Neutrophil (primary cell): Measurements from ENCODE around the gene PLXNA2.

Source experiments
- H3K27ac ChIP-seq: fragments of 200-600 bp; sonication (generic); 2 replicates; pipeline ENCODE4 v1.5.1; 2016; ENCODE audit warnings: mild to moderate bottlenecking, moderate library complexity
- H3K27me3 ChIP-seq: fragments of 200-600 bp; sonication (generic); 2 replicates; pipeline ENCODE4 v1.6.0; 2016; ENCODE audit warnings: mild to moderate bottlenecking
- H3K36me3 ChIP-seq: fragments of 200-600 bp; sonication (generic); 2 replicates; pipeline ENCODE4 v1.5.1; 2017
- H3K4me1 ChIP-seq, 2 experiments: fragments of 200-600 bp in 1 of 2; sonication (generic) in 1 of 2; 1 replicate in 1 of 2; 2 replicates in 1 of 2; pipeline versions ENCODE4 v1.5.1 to v1.6.1; 2013 to 2016; ENCODE audit warnings: low read depth in 1 of 2, low read length in 1 of 2, mild to moderate bottlenecking in 1 of 2, moderate library complexity in 1 of 2; ENCODE audit not compliant: control insufficient read depth in 1 of 2, insufficient read depth in 1 of 2
- H3K4me3 ChIP-seq, 2 experiments: fragments of 200-600 bp in 1 of 2; sonication (generic) in 1 of 2; 1 replicate in 1 of 2; 2 replicates in 1 of 2; pipeline ENCODE4 v1.5.1; 2013 to 2016; ENCODE audit warnings: low read depth in 1 of 2, low read length in 1 of 2, mild to moderate bottlenecking in 1 of 2, moderate library complexity in 1 of 2
- H3K9me3 ChIP-seq: fragments of 200-600 bp; sonication (generic); 2 replicates; pipeline ENCODE4 v1.5.1; 2016
- CTCF ChIP-seq: fragments of 200-600 bp; sonication (generic); IDR thresholded peaks from 2 replicates; pipeline ENCODE4 v1.5.1; 2016; ENCODE audit warnings: antibody characterized with exemption

Gene PLXNA2

GRCh38 chr1:208209286-208209685 is 34.9 kb downstream of the PLXNA2 start:
- H3K27ac ChIP-seq: no peak overlapping the region
- H3K4me1 ChIP-seq: no peaks in the 10 kb centered on the region
- TF ChIP-seq CTCF: no peak
- H3K27me3 ChIP-seq: peaks cover 32% of the 10 kb centered on the region
- H3K9me3 ChIP-seq: no peaks in the 10 kb centered on the region
- no peak overlapping the region for H3K4me3 ChIP-seq
- H3K36me3 ChIP-seq: no peaks in the 10 kb centered on the region

DNA sequence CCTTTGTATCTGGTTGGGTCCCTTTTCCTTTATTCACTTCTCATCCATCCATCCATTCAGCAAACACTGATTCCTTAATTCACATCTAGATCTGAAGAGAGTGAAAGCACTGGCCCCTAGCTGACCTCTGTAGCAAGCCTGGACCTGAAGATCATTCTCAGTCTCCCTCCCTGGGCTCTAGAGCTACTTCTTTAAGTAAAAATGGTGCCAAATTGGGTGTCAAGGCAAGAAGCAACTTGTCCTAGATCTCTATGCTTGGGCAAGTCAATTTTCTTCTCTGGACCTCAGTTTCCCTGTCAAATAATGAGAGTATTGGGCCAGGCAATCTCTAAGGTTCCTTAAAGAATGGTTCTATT is 36.1 kb downstream of the PLXNA2 start:
- H3K4me3 ChIP-seq: no peak overlapping the region
- H3K27ac ChIP-seq: no peak overlapping the region
- H3K4me1 ChIP-seq: no peaks in the 10 kb centered on the region
- TF ChIP-seq CTCF: no peak
- H3K27me3 ChIP-seq: peaks cover 38% of the 10 kb centered on the region
- no peaks in the 10 kb centered on the region for H3K36me3 ChIP-seq
- H3K9me3 ChIP-seq: no peaks in the 10 kb centered on the region

DNA sequence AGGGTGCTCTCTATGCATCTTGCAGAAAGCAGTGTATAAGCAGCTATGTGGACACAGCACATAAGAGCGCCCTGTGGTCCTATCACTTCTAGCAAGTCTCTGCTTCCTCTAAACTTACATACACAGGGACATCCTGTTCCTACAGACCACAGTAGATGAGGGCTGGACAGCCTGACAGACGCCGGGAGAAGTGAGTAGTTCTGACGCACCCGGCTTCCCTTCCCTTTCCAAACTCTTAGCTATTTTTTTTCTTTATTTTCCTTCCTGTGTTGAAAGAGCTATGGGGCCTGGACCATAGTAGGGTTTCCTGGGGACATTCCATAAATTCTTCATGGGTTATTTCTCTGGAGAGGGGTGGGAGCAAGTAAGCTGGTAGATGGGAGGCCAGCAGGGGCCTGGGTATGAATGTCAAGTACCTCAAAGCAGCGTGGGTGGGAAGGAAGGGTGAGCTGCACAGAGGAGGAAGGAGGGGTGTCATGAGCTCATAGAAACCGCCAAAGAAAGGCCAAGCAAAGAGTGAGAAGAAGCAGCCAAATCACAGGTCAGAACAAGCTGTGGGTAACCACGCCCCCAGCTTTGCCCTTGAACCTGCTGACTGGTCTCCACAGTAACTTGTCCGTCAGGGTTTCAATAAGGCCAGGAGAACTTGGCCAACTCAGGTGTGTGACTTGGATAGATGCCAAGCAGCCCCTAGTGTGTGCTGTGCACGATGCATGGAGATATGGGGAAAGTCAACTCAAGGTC is 36.6 kb downstream of the PLXNA2 start:
- Histone ChIP-seq H3K36me3 (no peaks in the 10 kb centered on the region), H3K27me3 (peaks cover 34% of the 10 kb centered on the region), H3K27ac (no peak overlapping the region), H3K4me3 (no peak overlapping the region), H3K9me3 (no peaks in the 10 kb centered on the region), H3K4me1 (no peaks in the 10 kb centered on the region)
- TF ChIP-seq CTCF: no peak

GRCh38 chr1:208206092-208206698 is 38.0 kb downstream of the PLXNA2 start:
- Histone ChIP-seq H3K4me3 (no peak overlapping the region), H3K36me3 (no peaks in the 10 kb centered on the region), H3K27me3 (peaks cover 21% of the 10 kb centered on the region), H3K9me3 (no peaks in the 10 kb centered on the region), H3K27ac (no peak overlapping the region), H3K4me1 (no peaks in the 10 kb centered on the region)
- TF ChIP-seq CTCF: no peak

DNA sequence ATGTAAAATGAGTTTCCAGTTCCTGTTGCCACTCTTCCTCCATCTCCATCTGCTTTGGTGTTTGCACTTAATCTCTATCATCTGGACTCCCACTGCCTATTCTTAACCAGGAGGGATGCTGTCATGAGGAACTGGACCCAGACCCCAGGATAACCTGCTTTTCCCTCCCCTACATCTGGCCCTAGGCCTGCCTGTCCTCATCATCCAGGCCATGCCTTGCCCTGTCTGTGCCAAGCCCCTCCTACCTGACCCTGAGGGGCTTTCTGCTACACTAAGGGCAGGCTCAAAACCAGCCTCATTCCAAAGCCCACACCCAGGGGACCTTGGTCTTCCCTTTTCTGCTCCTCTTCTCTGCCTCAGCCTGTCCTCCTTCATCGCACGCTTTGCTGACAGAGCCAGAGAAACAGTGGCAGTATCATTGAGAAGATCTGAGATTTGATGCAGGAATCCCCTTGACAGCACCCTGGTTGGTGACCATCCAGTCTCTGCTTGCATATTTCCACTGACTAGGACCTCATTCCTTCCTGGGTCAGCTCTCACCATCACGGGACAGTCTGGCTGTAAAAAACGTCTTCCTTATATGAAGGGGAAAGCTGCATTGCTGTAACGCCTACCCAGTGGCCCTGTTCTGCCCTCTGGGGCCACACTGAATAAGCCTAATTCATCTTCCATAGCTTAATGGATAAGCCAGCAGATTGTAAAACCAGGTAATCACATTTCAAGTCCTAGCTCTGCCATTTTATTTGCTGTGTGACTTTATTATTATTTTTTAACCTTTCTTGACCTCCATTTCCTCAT is 38.8 kb downstream of the PLXNA2 start:
- Histone ChIP-seq H3K9me3 (no peaks in the 10 kb centered on the region), H3K36me3 (no peaks in the 10 kb centered on the region), H3K4me1 (no peaks in the 10 kb centered on the region), H3K27ac (no peak overlapping the region), H3K27me3 (peaks cover 20% of the 10 kb centered on the region), H3K4me3 (no peak overlapping the region)
- TF ChIP-seq CTCF: no peak
